Measurements from ENCODE around the gene P3H4.
A peak's percentile ranks its signal among the peaks of the same experiment; 100 is the strongest.

Gene P3H4

GRCh38 chr17:41800601-41801373 lies 11.0 kb downstream of the P3H4 start:
- Histone ChIP-seq H3K27me3 (replicated peaks; ENCODE audit: control insufficient read depth, insufficient read depth, low read length) (no peaks in the 10 kb centered on the region), H3K4me3 (ENCODE audit: low read length) (no peak overlapping the region)
- peak; percentile 68 for DNase-seq (ENCODE audit: low read depth)

GRCh38 chr17:41799366-41799765 lies 12.4 kb downstream of the P3H4 start:
- DNase-seq (ENCODE audit: low read depth): no peak
- no peaks in the 10 kb centered on the region for H3K9me3 ChIP-seq (ENCODE audit: control insufficient read depth, low read length)
- peaks cover 11% of the 10 kb centered on the region for H3K4me1 ChIP-seq (ENCODE audit: control insufficient read depth, insufficient read depth, low read length)
- H3K4me3 ChIP-seq (ENCODE audit: low read length): no peak overlapping the region
- H3K36me3 ChIP-seq (ENCODE audit: control insufficient read depth, insufficient read depth, low read length, severe bottlenecking): no peaks in the 10 kb centered on the region
- H3K27me3 ChIP-seq (replicated peaks; ENCODE audit: control insufficient read depth, insufficient read depth, low read length): no peaks in the 10 kb centered on the region
- no peak overlapping the region for H3K9ac ChIP-seq (ENCODE audit: low read length)

More at GRCh38 chr17:41800601-41801373, 11.0 kb downstream of the P3H4 start:
- H3K4me1 ChIP-seq (ENCODE audit: control insufficient read depth, insufficient read depth, low read length): peaks cover 11% of the 10 kb centered on the region
- H3K36me3 ChIP-seq (ENCODE audit: control insufficient read depth, insufficient read depth, low read length, severe bottlenecking): no peaks in the 10 kb centered on the region
- H3K9me3 ChIP-seq (ENCODE audit: control insufficient read depth, low read length): no peaks in the 10 kb centered on the region
- peak overlapping the region; percentile 27 for H3K9ac ChIP-seq (ENCODE audit: low read length)

GRCh38 chr17:41797377-41797776 lies 14.4 kb downstream of the P3H4 start:
- Histone ChIP-seq H3K27me3 (replicated peaks; ENCODE audit: control insufficient read depth, insufficient read depth, low read length) (no peaks in the 10 kb centered on the region), H3K4me3 (ENCODE audit: low read length) (no peak overlapping the region), H3K4me1 (ENCODE audit: control insufficient read depth, insufficient read depth, low read length) (peaks cover 23% of the 10 kb centered on the region), H3K9ac (ENCODE audit: low read length) (no peak overlapping the region), H3K36me3 (ENCODE audit: control insufficient read depth, insufficient read depth, low read length, severe bottlenecking) (no peaks in the 10 kb centered on the region), H3K9me3 (ENCODE audit: control insufficient read depth, low read length) (no peaks in the 10 kb centered on the region)
- DNase-seq (ENCODE audit: low read depth): no peak

DNA sequence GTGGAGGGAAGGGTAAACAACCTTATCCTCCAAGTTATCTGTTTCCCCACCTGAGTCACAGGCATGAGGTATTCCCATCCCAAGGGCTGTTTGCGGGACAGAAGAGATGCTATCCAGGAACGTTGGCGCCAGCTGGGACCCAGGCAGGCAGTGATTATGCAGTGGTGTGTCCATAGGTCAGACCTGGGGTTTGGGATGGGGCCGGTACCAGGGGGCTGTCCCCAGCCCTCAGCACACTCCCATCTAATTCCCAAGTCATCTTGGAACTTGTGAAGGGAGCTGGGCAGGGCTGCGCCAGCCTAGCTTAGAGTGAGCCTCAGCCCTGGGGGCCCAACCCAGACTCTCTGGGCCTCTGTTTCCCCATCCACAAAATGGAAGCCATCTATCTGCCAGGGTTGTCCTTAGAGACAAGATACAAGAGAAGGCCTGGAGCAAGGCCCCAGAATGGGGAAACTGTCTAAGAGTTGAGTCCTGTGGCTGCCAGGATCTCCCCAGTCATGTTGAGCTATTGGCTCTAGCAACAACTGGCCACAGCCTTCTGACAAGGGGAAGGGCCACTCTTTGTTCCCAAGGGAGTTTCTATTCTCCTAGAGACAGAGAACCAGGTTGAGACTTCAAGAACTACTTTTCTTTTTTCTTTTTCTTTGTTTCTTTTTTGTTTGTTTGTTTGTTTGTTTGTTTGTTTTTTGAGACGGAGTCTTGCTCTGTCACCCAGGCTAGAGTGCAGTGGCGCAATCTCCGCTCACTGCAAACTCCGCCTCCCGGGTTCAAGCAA lies 15.4 kb downstream of the P3H4 start:
- Histone ChIP-seq H3K4me3 (ENCODE audit: low read length) (no peak overlapping the region), H3K27me3 (replicated peaks; ENCODE audit: control insufficient read depth, insufficient read depth, low read length) (no peaks in the 10 kb centered on the region), H3K9ac (ENCODE audit: low read length) (no peak overlapping the region), H3K36me3 (ENCODE audit: control insufficient read depth, insufficient read depth, low read length, severe bottlenecking) (no peaks in the 10 kb centered on the region), H3K4me1 (ENCODE audit: control insufficient read depth, insufficient read depth, low read length) (peaks cover 21% of the 10 kb centered on the region), H3K9me3 (ENCODE audit: control insufficient read depth, low read length) (no peaks in the 10 kb centered on the region)
- no peak for DNase-seq (ENCODE audit: low read depth)

DNA sequence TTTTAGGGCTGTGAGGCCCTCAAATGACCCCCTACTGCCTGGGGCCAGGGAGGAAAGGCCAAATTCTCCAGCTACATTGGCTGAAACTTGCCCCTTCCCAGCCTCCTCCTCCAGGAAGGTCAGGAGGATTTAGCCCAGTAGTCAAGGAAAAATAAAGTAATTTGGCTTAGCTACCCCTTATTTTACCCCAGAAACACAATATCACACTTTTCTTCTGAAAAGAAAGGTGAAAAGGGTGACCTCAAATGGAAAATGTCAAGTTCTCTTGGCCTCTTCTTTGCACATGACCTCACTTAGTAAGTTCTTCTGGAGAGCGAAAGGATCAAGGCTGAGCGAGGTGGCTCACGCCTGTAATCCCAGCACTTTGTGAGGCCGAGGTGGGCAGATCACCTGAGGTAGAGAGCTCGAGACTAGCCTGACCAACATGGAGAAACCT lies 17.2 kb downstream of the P3H4 start:
- no peak for DNase-seq (ENCODE audit: low read depth)
- Histone ChIP-seq H3K4me3 (ENCODE audit: low read length) (no peak overlapping the region), H3K9me3 (ENCODE audit: control insufficient read depth, low read length) (no peaks in the 10 kb centered on the region), H3K27me3 (replicated peaks; ENCODE audit: control insufficient read depth, insufficient read depth, low read length) (no peaks in the 10 kb centered on the region), H3K4me1 (ENCODE audit: control insufficient read depth, insufficient read depth, low read length) (peaks cover 12% of the 10 kb centered on the region), H3K36me3 (ENCODE audit: control insufficient read depth, insufficient read depth, low read length, severe bottlenecking) (no peaks in the 10 kb centered on the region), H3K9ac (ENCODE audit: low read length) (no peak overlapping the region)

- Histone ChIP-seq H3K9ac (ENCODE audit: low read length) (no peak overlapping the region), H3K4me3 (ENCODE audit: low read length) (no peak overlapping the region), H3K4me1 (ENCODE audit: control insufficient read depth, insufficient read depth, low read length) (peaks cover 12% of the 10 kb centered on the region), H3K9me3 (ENCODE audit: control insufficient read depth, low read length) (no peaks in the 10 kb centered on the region), H3K27me3 (replicated peaks; ENCODE audit: control insufficient read depth, insufficient read depth, low read length) (no peaks in the 10 kb centered on the region), H3K36me3 (ENCODE audit: control insufficient read depth, insufficient read depth, low read length, severe bottlenecking) (no peaks in the 10 kb centered on the region)
- no peak for DNase-seq (ENCODE audit: low read depth)
Observed at GRCh38 chr17:41793784-41794539, 17.8 kb downstream of the P3H4 start.

GRCh38 chr17:41792845-41793783 lies 18.6 kb downstream of the P3H4 start:
- H3K27me3 ChIP-seq (replicated peaks; ENCODE audit: control insufficient read depth, insufficient read depth, low read length): no peaks in the 10 kb centered on the region
- no peaks in the 10 kb centered on the region for H3K9me3 ChIP-seq (ENCODE audit: control insufficient read depth, low read length)
- H3K4me1 ChIP-seq (ENCODE audit: control insufficient read depth, insufficient read depth, low read length): peaks cover 12% of the 10 kb centered on the region
- peak; percentile 52 for DNase-seq (ENCODE audit: low read depth)
- H3K9ac ChIP-seq (ENCODE audit: low read length): no peak overlapping the region
- no peaks in the 10 kb centered on the region for H3K36me3 ChIP-seq (ENCODE audit: control insufficient read depth, insufficient read depth, low read length, severe bottlenecking)
- H3K4me3 ChIP-seq (ENCODE audit: low read length): no peak overlapping the region

DNA sequence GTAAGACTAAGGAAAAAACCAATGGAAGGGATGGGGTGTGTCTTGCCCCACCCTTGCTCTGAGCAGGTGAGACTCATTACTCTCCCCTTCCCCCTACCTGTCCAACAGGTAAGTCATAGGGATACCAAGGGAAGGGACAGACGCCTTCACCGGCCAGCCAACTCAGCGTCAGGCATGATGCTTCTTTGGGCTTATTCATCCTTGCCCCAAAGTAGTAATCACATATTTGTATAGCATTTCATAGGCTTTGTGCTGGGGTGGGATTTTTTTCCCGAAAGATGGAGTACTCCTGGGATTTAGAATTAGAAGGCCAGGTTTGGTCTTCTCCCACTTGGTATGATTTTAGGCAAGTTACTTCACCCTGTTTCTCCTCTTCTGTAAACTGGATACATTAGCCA lies 24.7 kb downstream of the P3H4 start:
- no peak for DNase-seq (ENCODE audit: low read depth)
- Histone ChIP-seq H3K27me3 (replicated peaks; ENCODE audit: control insufficient read depth, insufficient read depth, low read length) (peaks cover 15% of the 10 kb centered on the region), H3K4me1 (ENCODE audit: control insufficient read depth, insufficient read depth, low read length) (peaks cover 7% of the 10 kb centered on the region)

GRCh38 chr17:41786227-41787020 lies 25.3 kb downstream of the P3H4 start, which contains the start of gene JUP:
TSS of gene JUP (minus strand) at chr17:41786711. CDS start at chr17:41771854, 14,857 bp downstream.
- Histone ChIP-seq H3K9me3 (ENCODE audit: control insufficient read depth, low read length) (no peaks in the 10 kb centered on the region), H3K9ac (ENCODE audit: low read length) (peak within 1 kb of the TSS; percentile 25), H3K27me3 (replicated peaks; ENCODE audit: control insufficient read depth, insufficient read depth, low read length) (peaks cover 17% of the 10 kb centered on the region), H3K4me1 (ENCODE audit: control insufficient read depth, insufficient read depth, low read length) (peaks cover 7% of the 10 kb centered on the region), H3K36me3 (ENCODE audit: control insufficient read depth, insufficient read depth, low read length, severe bottlenecking) (no peaks in the 10 kb centered on the region), H3K4me3 (ENCODE audit: low read length) (peak within 1 kb of the TSS; percentile 71)
- peak; percentile 96 for DNase-seq (ENCODE audit: low read depth)

More for the DNA sequence above, 24.7 kb downstream of the P3H4 start:
- H3K9ac ChIP-seq (ENCODE audit: low read length): no peak overlapping the region
- H3K4me3 ChIP-seq (ENCODE audit: low read length): no peak overlapping the region
- H3K36me3 ChIP-seq (ENCODE audit: control insufficient read depth, insufficient read depth, low read length, severe bottlenecking): no peaks in the 10 kb centered on the region
- no peaks in the 10 kb centered on the region for H3K9me3 ChIP-seq (ENCODE audit: control insufficient read depth, low read length)

DNA sequence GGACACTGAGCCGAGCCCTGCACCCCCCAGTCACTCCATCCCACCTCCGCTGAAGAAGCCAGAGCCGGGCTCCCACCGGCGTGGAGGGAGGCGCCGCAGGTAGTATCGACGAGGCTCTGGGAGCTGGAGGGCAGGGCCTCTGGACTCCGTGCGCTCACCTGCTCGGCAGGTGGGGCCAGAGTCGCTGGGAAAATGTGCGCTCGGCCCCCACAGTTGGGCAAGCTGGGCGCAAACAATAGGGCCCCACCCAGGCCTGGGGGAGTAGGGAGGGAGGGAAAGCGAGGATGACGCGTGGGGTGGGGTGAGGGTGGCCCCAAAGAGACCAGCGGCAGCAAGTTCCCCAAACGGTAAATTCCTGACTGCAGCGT lies 25.9 kb downstream of the P3H4 start:
- peak overlapping the region; percentile 25 for H3K9ac ChIP-seq (ENCODE audit: low read length)

More for the DNA sequence above, 25.9 kb downstream of the P3H4 start:
- H3K4me3 ChIP-seq (ENCODE audit: low read length): peak overlapping the region; percentile 71
- DNase-seq (ENCODE audit: low read depth): no peak
- no peaks in the 10 kb centered on the region for H3K9me3 ChIP-seq (ENCODE audit: control insufficient read depth, low read length)
- peaks cover 17% of the 10 kb centered on the region for H3K27me3 ChIP-seq (replicated peaks; ENCODE audit: control insufficient read depth, insufficient read depth, low read length)
- no peaks in the 10 kb centered on the region for H3K36me3 ChIP-seq (ENCODE audit: control insufficient read depth, insufficient read depth, low read length, severe bottlenecking)
- H3K4me1 ChIP-seq (ENCODE audit: control insufficient read depth, insufficient read depth, low read length): peaks cover 7% of the 10 kb centered on the region

All from adipocyte (in vitro differentiated cells).